ENCODE results near the gene CRK. TPM values are rescaled to one million over a fixed set of nuclear protein-coding genes. Genes with fewer than 3 reads are reported as not detected.

CRK gene
- total and polyA plus RNA-seq, 12 donors: 22.2 to 47.5 (median 36.0) TPM

DNA sequence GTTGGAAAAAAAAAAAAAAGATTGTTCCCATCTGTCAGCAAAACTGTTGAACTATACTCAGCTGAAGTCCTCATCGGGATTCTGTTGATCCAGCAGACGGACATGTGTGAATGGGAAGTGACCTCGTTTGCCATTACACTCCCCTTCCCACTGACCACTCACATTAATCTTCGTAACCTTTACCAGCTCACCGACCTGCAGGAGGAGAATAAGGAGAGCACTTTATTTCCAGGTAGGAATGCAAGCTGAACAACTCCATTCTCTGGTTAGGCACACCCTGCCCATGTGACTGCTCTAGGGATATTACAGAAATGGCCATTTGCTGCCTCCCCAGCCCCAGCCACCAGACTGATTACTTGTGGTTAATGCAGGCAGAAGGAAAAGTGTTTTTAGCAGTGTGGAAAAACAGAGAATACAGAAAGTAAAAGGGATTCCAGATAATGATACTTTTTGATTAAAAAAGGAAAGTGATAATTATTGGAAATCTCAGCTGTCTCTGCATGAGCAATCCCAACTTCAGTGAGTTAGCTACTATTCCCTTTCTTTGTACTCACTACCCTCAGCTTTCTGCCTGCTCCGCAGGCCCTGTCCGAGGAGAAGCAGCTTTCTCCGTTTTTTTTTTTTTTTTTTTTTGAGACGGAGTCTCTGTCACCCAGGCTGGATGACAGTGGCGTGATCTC is 32.4 kb downstream of the CRK start:
- H3K36me3 ChIP-seq: peaks cover 0 to 92% (median 19%) of the 10 kb centered on the region in 9 donors
- no peak for TF ChIP-seq CTCF (IDR thresholded peaks at IDR 0.05)

DNA sequence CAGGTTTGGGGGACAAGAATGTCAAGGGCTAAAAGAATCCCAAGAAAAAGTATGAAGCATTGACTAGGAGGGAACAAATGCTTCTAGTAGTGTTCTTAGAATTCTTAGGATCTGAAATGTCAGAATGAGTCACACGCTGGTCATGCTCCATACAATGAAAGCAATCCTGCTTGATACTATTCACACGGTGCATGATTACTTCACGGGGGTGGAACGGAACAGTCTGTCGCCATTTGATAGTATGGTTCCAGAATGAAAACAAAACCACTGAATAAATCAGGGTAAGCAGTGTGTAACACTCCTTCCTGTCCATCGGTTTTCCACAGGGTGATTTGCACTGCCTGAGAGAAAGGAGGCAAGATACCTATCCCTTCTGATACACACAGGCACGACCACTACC is 33.1 kb downstream of the CRK start:
- no peaks in the 10 kb centered on the region for H3K9me3 ChIP-seq
- intact Hi-C loops (cut with DNase I): no loop called here
- no peaks in the 10 kb centered on the region for H3K27me3 ChIP-seq
- H3K27ac ChIP-seq: peak overlapping the region in 8 of 10 donors; percentile 15 to 80 (median 68)
- no peak for TF ChIP-seq CTCF (IDR thresholded peaks at IDR 0.05)
- ATAC-seq (peak; percentile 54 to 94 (median 82)), DNase-seq (peak in 1 of 2 donors; percentile 22)
- peaks cover 0 to 88% (median 19%) of the 10 kb centered on the region in 9 donors for H3K36me3 ChIP-seq
- H3K4me3 ChIP-seq: no peak overlapping the region
- WGBS, 2 donors: 50 to 54% methylated on average over 7 of the region's 7 CpGs
- H3K4me1 ChIP-seq: peaks cover 5 to 38% (median 22%) of the 10 kb centered on the region in 9 donors

More for the DNA sequence above, 32.4 kb downstream of the CRK start:
- Histone ChIP-seq H3K9me3 (no peaks in the 10 kb centered on the region), H3K27ac (peak overlapping the region in 8 of 10 donors; percentile 15 to 80 (median 56)), H3K4me3 (no peak overlapping the region), H3K4me1 (peaks cover 5 to 38% (median 22%) of the 10 kb centered on the region in 9 donors), H3K27me3 (no peaks in the 10 kb centered on the region)
- 62 to 68% methylated on average over 10 of the region's 10 CpGs for WGBS, 2 donors
- ATAC-seq (peak in 4 of 8 donors; percentile 16 to 43 (median 32)), DNase-seq (no peak)
- intact Hi-C loops (cut with DNase I): no loop called here

- Histone ChIP-seq H3K27ac (peak overlapping the region in 1 of 10 donors; percentile 80), H3K36me3 (peaks cover 0 to 90% (median 19%) of the 10 kb centered on the region in 9 donors), H3K4me1 (peaks cover 5 to 38% (median 20%) of the 10 kb centered on the region in 9 donors), H3K27me3 (no peaks in the 10 kb centered on the region), H3K9me3 (no peaks in the 10 kb centered on the region), H3K4me3 (no peak overlapping the region)
- intact Hi-C loops (cut with DNase I): no loop called here
- no peak for DNase-seq
- ATAC-seq: no peak
- 92 to 94% methylated on average over 11 of the region's 11 CpGs for WGBS, 2 donors
- TF ChIP-seq CTCF (IDR thresholded peaks at IDR 0.05): no peak
These were observed 34.6 kb downstream of the CRK start for GRCh38 chr17:1421470-1421869.

GRCh38 chr17:1420981-1421380 is 35.1 kb downstream of the CRK start:
- no peaks in the 10 kb centered on the region for H3K27me3 ChIP-seq
- intact Hi-C loops (cut with DNase I): no loop called here
- WGBS, 2 donors: 83 to 89% methylated on average over 2 of the region's 2 CpGs
- no peak overlapping the region for H3K27ac ChIP-seq
- H3K4me1 ChIP-seq: peaks cover 5 to 38% (median 20%) of the 10 kb centered on the region in 9 donors
- no peak overlapping the region for H3K4me3 ChIP-seq
- no peak for TF ChIP-seq CTCF (IDR thresholded peaks at IDR 0.05)
- H3K36me3 ChIP-seq: peaks cover 0 to 90% (median 19%) of the 10 kb centered on the region in 9 donors
- ATAC-seq (no peak), DNase-seq (no peak)
- H3K9me3 ChIP-seq: no peaks in the 10 kb centered on the region
